HepG2 (cell line): ENCODE measurements around the gene MDM4. TPM values are rescaled to one million over a fixed set of nuclear protein-coding genes. Genes with fewer than 3 reads are reported as not detected.

Experiments used
- AGO2 ChIP-seq: fragments of 200-400 bp; formaldehyde crosslinking; optimal IDR thresholded peaks from 2 replicates; pipeline ENCODE3; 2017; ENCODE audit warnings: mild to moderate bottlenecking, low read depth, low read length, moderate library complexity
- BHLHE40 ChIP-seq: IDR thresholded peaks from 2 replicates; pipeline ENCODE4 v1.6.1; 2011; ENCODE audit warnings: low read length, improper control_type of control experiment
- CHD4 ChIP-seq: fragments of 200-600 bp; sonication (generic); IDR thresholded peaks from 2 replicates; pipeline ENCODE4 v1.7.0; 2017; ENCODE audit warnings: mild to moderate bottlenecking, low read length, borderline replicate concordance
- GATAD2A ChIP-seq: IDR thresholded peaks from 2 replicates; pipeline ENCODE4 v1.6.1; 2016
- NFE2L2 ChIP-seq: fragments of 150-350 bp; IDR thresholded peaks from 2 replicates; pipeline ENCODE4 v1.6.1; 2014; ENCODE audit warnings: low read length
- NFKB2 ChIP-seq: sonication (generic); formaldehyde crosslinking; IDR thresholded peaks from 2 replicates; pipeline ENCODE4 v1.4.0; 2020; ENCODE audit warnings: missing genetic modification reagents, borderline replicate concordance
- SMARCE1 ChIP-seq: fragments of 450-650 bp; IDR thresholded peaks from 2 replicates; pipeline ENCODE4 v1.6.1; 2017; ENCODE audit warnings: borderline replicate concordance
- ZFY ChIP-seq: sonication (generic); formaldehyde crosslinking; IDR thresholded peaks from 2 replicates; pipeline ENCODE4 v1.4.0; 2020; ENCODE audit warnings: missing genetic modification reagents
- ZNF180 ChIP-seq: sonication (generic); formaldehyde crosslinking; IDR thresholded peaks from 2 replicates; pipeline ENCODE4 v1.4.0; 2020; ENCODE audit warnings: low read depth, missing genetic modification reagents, borderline replicate concordance
- ZNF33A ChIP-seq: sonication (generic); formaldehyde crosslinking; IDR thresholded peaks from 2 replicates; pipeline ENCODE4 v1.5.1; 2020; ENCODE audit warnings: missing genetic modification reagents, mild to moderate bottlenecking, moderate library complexity, borderline replicate concordance
- ZNF350 ChIP-seq: sonication (generic); formaldehyde crosslinking; IDR thresholded peaks from 2 replicates; pipeline ENCODE4 v1.4.0; 2020; ENCODE audit warnings: mild to moderate bottlenecking, low read depth, missing genetic modification reagents, borderline replicate concordance
- ZNF772 ChIP-seq: sonication (generic); formaldehyde crosslinking; IDR thresholded peaks from 2 replicates; pipeline ENCODE4 v1.5.0; 2020; ENCODE audit warnings: mild to moderate bottlenecking, missing genetic modification reagents
- ZNF83 ChIP-seq: sonication (generic); formaldehyde crosslinking; IDR thresholded peaks from 2 replicates; pipeline ENCODE4 v1.4.0; 2020; ENCODE audit warnings: missing genetic modification reagents, mild to moderate bottlenecking, borderline replicate concordance
- polyA plus RNA-seq, 8 experiments: library from polyadenylated mRNA; depleted of rRNA in 3 of 8; stranded (reverse) in 7 of 8; unstranded in 1 of 8; fragments of >200 nt; fragmentation: Illumina TruSeq in 4 of 8; extraction: Trizol in 4 of 8; gene quantifications; 2 replicates each; pipeline versions ENCODE4 v1.2.1 to v1.2.3, GENCODE V29; 2011 to 2016; ENCODE audit warnings: low read depth in 4 of 8, missing spikeins in 1 of 8, mixed read lengths in 1 of 8; ENCODE audit not compliant: insufficient read depth in 1 of 8
- total RNA-seq, 5 experiments: library from RNA; depleted of rRNA; stranded (reverse); fragments of >200 nt; fragmentation: Illumina TruSeq; extraction: Trizol; gene quantifications; 2 replicates each; pipeline ENCODE4 v1.2.3, GENCODE V29; 2016; ENCODE audit warnings: low read depth in 1 of 5
- TF ChIP-seq, protein P1 (sequence below): sonication (generic); formaldehyde crosslinking; IDR thresholded peaks from 2 replicates; pipeline ENCODE4 v1.4.0; 2020; ENCODE audit warnings: mild to moderate bottlenecking, missing genetic modification reagents
- TF ChIP-seq, protein P2 (sequence below): sonication (generic); formaldehyde crosslinking; IDR thresholded peaks from 2 replicates; pipeline ENCODE4 v1.5.1; 2020; ENCODE audit warnings: missing genetic modification reagents, mild to moderate bottlenecking, borderline replicate concordance
- TF ChIP-seq, protein P3 (sequence below): IDR thresholded peaks from 2 replicates; pipeline ENCODE4 v1.6.1; 2016; ENCODE audit warnings: mild to moderate bottlenecking
- TF ChIP-seq, protein P4 (sequence below): sonication (generic); formaldehyde crosslinking; IDR thresholded peaks from 2 replicates; pipeline ENCODE4 v1.5.0; 2020; ENCODE audit warnings: mild to moderate bottlenecking, low read depth, missing genetic modification reagents, borderline replicate concordance

The MDM4 gene
- total and polyA plus RNA-seq, 2 of the 13 experiments (the other 11 are each of a cell fraction or from before 2014, with no cell fraction given), result 14.9 to 19.0 TPM

DNA sequence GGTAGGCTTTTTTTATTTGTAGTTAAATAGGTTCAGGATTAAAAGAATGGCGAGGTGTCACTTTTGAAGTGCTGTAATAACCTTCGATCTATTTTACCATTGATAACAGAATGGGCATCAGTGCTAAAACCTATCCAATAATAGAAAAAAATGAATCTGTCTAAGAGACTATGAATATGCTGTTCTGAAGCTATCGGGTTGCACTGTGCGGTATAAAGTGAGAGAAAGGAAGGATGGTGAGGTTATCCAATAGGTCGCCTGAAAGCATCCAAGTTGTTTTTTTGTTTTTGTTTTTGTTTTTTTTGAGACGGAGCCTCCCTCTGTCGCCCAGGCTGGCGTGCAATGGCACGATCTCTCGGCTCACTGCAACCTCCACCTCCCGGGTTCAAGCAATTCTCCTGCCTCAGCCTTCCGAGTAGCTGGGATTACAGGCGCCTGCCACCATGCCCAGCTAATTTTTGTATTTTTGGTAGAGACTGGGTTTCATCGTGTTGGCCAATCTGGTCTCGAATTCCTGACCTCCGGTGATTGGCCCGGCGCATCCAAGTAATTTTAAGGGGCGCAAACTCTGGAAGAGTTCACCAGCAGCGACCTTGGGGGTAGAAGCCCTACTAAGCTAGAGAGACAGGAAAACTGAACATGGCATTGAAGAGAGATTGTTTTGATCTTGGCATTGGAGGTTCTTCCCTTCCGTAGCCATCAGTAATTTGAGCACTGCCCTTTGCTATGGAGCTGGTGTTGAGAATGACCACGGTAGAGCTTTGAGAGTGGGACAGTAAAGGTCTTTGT, 8.7 kb upstream of the MDM4 start (continued):
- TF ChIP-seq, protein P1, sequence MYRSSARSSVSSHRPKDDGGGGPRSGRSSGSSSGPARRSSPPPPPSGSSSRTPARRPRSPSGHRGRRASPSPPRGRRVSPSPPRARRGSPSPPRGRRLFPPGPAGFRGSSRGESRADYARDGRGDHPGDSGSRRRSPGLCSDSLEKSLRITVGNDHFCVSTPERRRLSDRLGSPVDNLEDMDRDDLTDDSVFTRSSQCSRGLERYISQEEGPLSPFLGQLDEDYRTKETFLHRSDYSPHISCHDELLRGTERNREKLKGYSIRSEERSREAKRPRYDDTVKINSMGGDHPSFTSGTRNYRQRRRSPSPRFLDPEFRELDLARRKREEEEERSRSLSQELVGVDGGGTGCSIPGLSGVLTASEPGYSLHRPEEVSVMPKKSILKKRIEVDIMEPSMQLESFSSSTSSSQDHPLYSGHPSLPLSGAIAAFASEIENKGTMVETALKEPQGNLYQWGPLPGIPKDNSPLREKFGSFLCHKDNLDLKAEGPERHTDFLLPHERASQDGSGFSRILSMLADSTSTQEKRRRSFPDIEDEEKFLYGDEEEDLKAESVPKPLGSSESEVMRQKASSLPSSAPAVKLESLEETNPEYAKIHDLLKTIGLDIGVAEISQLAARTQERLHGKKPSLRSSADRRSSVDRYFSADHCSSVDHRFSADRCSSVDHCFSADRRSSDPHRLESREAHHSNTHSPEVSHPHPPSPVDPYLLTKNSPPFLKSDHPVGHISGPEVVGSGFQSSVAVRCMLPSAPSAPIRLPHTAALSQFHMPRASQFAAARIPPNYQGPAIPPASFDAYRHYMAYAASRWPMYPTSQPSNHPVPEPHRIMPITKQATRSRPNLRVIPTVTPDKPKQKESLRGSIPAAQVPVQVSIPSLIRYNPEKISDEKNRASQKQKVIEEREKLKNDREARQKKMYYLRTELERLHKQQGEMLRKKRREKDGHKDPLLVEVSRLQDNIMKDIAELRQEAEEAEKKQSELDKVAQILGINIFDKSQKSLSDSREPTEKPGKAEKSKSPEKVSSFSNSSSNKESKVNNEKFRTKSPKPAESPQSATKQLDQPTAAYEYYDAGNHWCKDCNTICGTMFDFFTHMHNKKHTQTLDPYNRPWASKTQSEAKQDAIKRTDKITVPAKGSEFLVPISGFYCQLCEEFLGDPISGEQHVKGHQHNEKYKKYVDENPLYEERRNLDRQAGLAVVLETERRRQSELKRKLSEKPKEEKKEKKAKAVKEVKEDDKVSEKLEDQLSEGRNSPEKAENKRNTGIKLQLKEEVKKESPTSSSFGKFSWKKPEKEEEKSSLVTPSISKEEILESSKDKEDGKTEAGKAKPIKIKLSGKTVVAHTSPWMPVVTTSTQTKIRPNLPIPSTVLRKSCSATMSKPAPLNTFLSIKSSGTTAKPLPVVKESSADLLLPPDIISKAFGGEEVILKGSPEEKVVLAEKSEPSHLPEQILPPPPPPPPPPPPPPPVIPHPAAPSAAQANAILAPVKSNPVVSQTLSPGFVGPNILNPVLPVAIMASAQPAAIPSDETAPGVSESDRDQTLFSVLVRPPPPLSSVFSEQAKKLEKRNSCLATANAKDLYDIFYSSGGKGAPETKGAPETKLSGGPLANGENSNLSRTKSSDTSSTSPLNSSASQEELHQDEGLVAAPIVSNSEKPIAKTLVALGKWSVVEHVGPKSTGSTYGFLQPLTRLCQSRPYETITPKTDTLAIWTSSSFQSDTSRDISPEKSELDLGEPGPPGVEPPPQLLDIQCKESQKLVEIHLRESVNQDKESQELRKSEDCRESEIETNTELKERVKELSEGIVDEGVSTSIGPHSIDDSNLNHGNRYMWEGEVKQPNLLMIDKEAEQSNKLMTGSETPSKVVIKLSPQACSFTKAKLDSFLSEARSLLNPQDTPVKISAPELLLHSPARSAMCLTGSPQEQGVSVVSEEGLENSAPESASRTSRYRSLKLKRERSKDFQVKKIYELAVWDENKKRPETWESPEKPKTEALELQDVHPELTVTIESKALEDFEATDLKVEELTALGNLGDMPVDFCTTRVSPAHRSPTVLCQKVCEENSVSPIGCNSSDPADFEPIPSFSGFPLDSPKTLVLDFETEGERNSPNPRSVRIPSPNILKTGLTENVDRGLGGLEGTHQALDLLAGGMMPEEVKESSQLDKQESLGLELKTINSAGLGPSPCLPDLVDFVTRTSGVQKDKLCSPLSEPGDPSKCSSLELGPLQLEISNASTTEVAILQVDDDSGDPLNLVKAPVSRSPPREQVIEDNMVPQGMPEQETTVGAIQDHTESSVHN (CRISPR knock-in tag), result no peak
- TF ChIP-seq ZNF33A (CRISPR knock-in tag) (no peak), ZNF772 (CRISPR knock-in tag) (no peak), ZNF83 (CRISPR knock-in tag) (no peak), ZNF180 (CRISPR knock-in tag) (no peak), AGO2 (no peak), NFKB2 (CRISPR knock-in tag) (no peak), SMARCE1 (no peak), ZFY (peak; percentile 43), GATAD2A (CRISPR knock-in tag) (no peak; the same call in 1 of the 2 replicates), BHLHE40 (no peak; the same call in 1 of the 2 replicates), ZNF350 (peak; percentile 39; the same call in 1 of the 2 replicates), NFE2L2 (no peak), CHD4 (no peak)
- TF ChIP-seq, protein P2, sequence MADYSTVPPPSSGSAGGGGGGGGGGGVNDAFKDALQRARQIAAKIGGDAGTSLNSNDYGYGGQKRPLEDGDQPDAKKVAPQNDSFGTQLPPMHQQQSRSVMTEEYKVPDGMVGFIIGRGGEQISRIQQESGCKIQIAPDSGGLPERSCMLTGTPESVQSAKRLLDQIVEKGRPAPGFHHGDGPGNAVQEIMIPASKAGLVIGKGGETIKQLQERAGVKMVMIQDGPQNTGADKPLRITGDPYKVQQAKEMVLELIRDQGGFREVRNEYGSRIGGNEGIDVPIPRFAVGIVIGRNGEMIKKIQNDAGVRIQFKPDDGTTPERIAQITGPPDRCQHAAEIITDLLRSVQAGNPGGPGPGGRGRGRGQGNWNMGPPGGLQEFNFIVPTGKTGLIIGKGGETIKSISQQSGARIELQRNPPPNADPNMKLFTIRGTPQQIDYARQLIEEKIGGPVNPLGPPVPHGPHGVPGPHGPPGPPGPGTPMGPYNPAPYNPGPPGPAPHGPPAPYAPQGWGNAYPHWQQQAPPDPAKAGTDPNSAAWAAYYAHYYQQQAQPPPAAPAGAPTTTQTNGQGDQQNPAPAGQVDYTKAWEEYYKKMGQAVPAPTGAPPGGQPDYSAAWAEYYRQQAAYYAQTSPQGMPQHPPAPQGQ (CRISPR knock-in tag), result no peak
- TF ChIP-seq, protein P3, sequence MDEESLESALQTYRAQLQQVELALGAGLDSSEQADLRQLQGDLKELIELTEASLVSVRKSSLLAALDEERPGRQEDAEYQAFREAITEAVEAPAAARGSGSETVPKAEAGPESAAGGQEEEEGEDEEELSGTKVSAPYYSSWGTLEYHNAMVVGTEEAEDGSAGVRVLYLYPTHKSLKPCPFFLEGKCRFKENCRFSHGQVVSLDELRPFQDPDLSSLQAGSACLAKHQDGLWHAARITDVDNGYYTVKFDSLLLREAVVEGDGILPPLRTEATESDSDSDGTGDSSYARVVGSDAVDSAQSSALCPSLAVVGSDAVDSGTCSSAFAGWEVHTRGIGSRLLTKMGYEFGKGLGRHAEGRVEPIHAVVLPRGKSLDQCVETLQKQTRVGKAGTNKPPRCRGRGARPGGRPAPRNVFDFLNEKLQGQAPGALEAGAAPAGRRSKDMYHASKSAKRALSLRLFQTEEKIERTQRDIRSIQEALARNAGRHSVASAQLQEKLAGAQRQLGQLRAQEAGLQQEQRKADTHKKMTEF (CRISPR knock-in tag), result peak; percentile 6; the same call in 1 of the 2 replicates
- TF ChIP-seq, protein P4, sequence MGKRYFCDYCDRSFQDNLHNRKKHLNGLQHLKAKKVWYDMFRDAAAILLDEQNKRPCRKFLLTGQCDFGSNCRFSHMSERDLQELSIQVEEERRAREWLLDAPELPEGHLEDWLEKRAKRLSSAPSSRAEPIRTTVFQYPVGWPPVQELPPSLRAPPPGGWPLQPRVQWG (CRISPR knock-in tag), result no peak
